HuH-7.5 (cell line): Measurements from ENCODE around the gene OR2L8.
A peak's percentile ranks its signal among the peaks of the same experiment; 100 is the strongest.

Source experiments
- DNase-seq: peaks from one replicate; pipeline ENCODE4 v3.0.0; 2011; ENCODE audit warnings: low spot score

The OR2L8 gene

GRCh38 chr1:247948558-247948957 lies at the start of gene OR2L8:
Gene OR2L8, plus strand, starts transcription at chr1:247948858. Its CDS starts 0 bp downstream, at chr1:247948858.
- DNase-seq, result no peak

- DNase-seq, result no peak
Observed at GRCh38 chr1:247904122-247904521, 44.5 kb upstream of the OR2L8 start.

GRCh38 chr1:247905181-247905580 lies 43.5 kb upstream of the OR2L8 start:
- DNase-seq, result no peak

GRCh38 chr1:247905910-247906503 lies 42.7 kb upstream of the OR2L8 start:
- no peak for DNase-seq

- DNase-seq, result no peak
Observed at GRCh38 chr1:247906504-247907047, 42.1 kb upstream of the OR2L8 start.

GRCh38 chr1:247908766-247909165 lies 39.9 kb upstream of the OR2L8 start:
- DNase-seq, result no peak

- DNase-seq, result no peak
Observed at GRCh38 chr1:247913786-247914185, 34.9 kb upstream of the OR2L8 start.

- no peak for DNase-seq
Observed at GRCh38 chr1:247914941-247915662, 33.6 kb upstream of the OR2L8 start.

GRCh38 chr1:247919952-247920351 lies 28.7 kb upstream of the OR2L8 start, which contains the start of gene OR2T8:
Gene OR2T8, plus strand, starts transcription at chr1:247920252. Its CDS starts 766 bp downstream, at chr1:247921018.
- no peak for DNase-seq

- no peak for DNase-seq
Observed at GRCh38 chr1:247923941-247924340, 24.7 kb upstream of the OR2L8 start.

- no peak for DNase-seq
Observed at GRCh38 chr1:247924868-247925267, 23.8 kb upstream of the OR2L8 start, which contains the start of gene OR2AJ1. Gene OR2AJ1, plus strand, starts transcription at chr1:247924889. Its CDS starts 8,880 bp downstream, at chr1:247933769.

GRCh38 chr1:247933989-247934388 lies 14.7 kb upstream of the OR2L8 start:
- no peak for DNase-seq

- no peak for DNase-seq
Observed at GRCh38 chr1:247935781-247936180, 12.9 kb upstream of the OR2L8 start.

GRCh38 chr1:247936415-247936814 lies 12.2 kb upstream of the OR2L8 start:
- no peak for DNase-seq

GRCh38 chr1:247936965-247937734 lies 11.5 kb upstream of the OR2L8 start:
- DNase-seq, result peak; percentile 49

- no peak for DNase-seq
Observed at GRCh38 chr1:247942624-247943023, 6.0 kb upstream of the OR2L8 start.

GRCh38 chr1:247953408-247953807 lies 4.8 kb downstream of the OR2L8 start:
- DNase-seq, result no peak

- no peak for DNase-seq
Observed at GRCh38 chr1:247961791-247962190, 13.1 kb downstream of the OR2L8 start.

- DNase-seq, result no peak
Observed at GRCh38 chr1:247962911-247963588, 14.4 kb downstream of the OR2L8 start.

- DNase-seq, result no peak
Observed at GRCh38 chr1:247964933-247965332, 16.3 kb downstream of the OR2L8 start, which contains the start of gene OR2AK2. Gene OR2AK2, plus strand, starts transcription at chr1:247965233. Its CDS starts 144 bp downstream, at chr1:247965377.

GRCh38 chr1:247966532-247967204 lies 18.0 kb downstream of the OR2L8 start:
- no peak for DNase-seq
